OCI-LY3 (cell line): ENCODE data around the gene DTNBP1.

ENCODE experiments used
- EZH2phosphoT487 ChIP-seq: fragments of 200-600 bp; shearing (Covaris generic); IDR thresholded peaks from 2 replicates; pipeline ENCODE4 v1.6.1; 2018; ENCODE audit warnings: antibody characterized with exemption, mixed run types, low read depth
- TF ChIP-seq, protein P1 (sequence below): fragments of 200-600, 300-600 bp; sonication (generic); IDR thresholded peaks from 2 replicates; pipeline ENCODE4 v1.5.1; 2014; ENCODE audit warnings: antibody characterized with exemption, low read length, low read depth

GRCh38 chr6:15499591-15499990 lies 163.2 kb downstream of the DTNBP1 start:
- TF ChIP-seq, protein P1, sequence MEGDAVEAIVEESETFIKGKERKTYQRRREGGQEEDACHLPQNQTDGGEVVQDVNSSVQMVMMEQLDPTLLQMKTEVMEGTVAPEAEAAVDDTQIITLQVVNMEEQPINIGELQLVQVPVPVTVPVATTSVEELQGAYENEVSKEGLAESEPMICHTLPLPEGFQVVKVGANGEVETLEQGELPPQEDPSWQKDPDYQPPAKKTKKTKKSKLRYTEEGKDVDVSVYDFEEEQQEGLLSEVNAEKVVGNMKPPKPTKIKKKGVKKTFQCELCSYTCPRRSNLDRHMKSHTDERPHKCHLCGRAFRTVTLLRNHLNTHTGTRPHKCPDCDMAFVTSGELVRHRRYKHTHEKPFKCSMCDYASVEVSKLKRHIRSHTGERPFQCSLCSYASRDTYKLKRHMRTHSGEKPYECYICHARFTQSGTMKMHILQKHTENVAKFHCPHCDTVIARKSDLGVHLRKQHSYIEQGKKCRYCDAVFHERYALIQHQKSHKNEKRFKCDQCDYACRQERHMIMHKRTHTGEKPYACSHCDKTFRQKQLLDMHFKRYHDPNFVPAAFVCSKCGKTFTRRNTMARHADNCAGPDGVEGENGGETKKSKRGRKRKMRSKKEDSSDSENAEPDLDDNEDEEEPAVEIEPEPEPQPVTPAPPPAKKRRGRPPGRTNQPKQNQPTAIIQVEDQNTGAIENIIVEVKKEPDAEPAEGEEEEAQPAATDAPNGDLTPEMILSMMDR = no peak
- no peak for TF ChIP-seq EZH2phosphoT487
